ENCODE data around the gene ZNF764.

The ZNF764 gene

DNA sequence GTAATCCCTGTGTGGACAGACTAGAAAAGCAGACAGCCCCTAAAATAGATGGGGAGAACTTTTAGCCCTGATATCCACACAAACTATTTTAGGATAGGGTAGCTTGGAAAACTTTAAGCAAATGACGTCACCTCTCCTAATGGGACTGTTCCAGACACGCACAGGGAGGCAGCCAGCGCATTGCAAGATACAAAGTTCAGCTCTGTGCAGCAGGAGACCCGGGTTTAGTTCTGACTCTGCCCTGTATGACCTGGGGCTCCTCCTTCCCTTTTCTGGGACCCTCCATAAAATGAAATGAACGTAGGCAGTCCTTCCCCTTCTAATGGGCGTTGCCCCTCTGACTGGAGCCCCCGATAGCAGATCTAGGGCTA lies 45.8 kb upstream of the ZNF764 start:
- Histone ChIP-seq H3K4me1 (no peaks in the 10 kb centered on the region), H3K9me3 (ENCODE audit: control insufficient read depth, low read length) (no peaks in the 10 kb centered on the region), H3K4me2 (ENCODE audit: low read length) (no peak overlapping the region), H3K27me3 (ENCODE audit: control insufficient read depth, insufficient read depth, low read length) (no peaks in the 10 kb centered on the region), H3K79me2 (peaks cover 4% of the 10 kb centered on the region), H2AFZ (no peak overlapping the region), H3K36me3 (ENCODE audit: control insufficient read depth, insufficient read depth, low read length) (no peaks in the 10 kb centered on the region), H3K4me3 (ENCODE audit: low read depth, low read length) (no peak overlapping the region), H3K27ac (no peak overlapping the region), H3K9ac (no peak overlapping the region)
- no peak for TF ChIP-seq CTCF (IDR thresholded peaks at IDR 0.05)

DNA sequence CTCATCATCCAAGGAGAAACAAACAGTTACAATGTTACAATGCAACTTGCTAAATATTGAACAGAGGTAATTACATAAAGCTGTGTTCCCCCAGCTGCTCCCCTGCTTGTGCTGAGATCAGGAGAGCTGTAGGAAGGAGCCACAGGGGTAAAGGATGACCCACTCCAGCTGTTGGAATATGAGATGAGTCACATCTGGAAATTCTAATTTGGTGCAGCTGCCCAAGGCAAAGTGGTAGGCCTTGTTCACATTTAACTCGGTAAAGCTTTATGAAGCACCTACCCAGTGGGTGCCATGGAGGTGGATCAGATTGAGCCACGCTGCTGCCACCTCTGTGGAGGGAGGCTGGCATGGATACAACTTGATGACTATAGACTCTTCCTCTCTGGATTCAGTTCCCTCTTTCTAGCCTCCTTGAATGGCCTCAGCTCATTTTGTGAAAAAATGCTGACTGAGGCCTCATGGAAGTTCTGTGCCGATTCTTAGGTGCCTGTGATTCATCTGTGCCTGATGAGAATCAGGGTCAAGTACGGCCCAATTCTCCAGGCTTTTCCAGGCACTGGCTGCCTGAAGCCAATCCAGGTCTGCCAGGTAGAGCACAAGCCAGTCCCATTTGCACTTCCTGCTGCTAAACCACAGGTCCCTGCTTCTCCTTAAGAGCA lies 44.6 kb upstream of the ZNF764 start:
- no peaks in the 10 kb centered on the region for H3K4me1 ChIP-seq
- no peak overlapping the region for H3K4me3 ChIP-seq (ENCODE audit: low read depth, low read length)
- no peaks in the 10 kb centered on the region for H3K27me3 ChIP-seq (ENCODE audit: control insufficient read depth, insufficient read depth, low read length)
- no peaks in the 10 kb centered on the region for H3K79me2 ChIP-seq
- H3K9ac ChIP-seq = no peak overlapping the region
- no peaks in the 10 kb centered on the region for H3K36me3 ChIP-seq (ENCODE audit: control insufficient read depth, insufficient read depth, low read length)
- no peak for TF ChIP-seq CTCF (IDR thresholded peaks at IDR 0.05)
- no peak overlapping the region for H2AFZ ChIP-seq
- H3K27ac ChIP-seq = no peak overlapping the region
- no peaks in the 10 kb centered on the region for H3K9me3 ChIP-seq (ENCODE audit: control insufficient read depth, low read length)
- H3K4me2 ChIP-seq (ENCODE audit: low read length) = no peak overlapping the region

- Histone ChIP-seq H2AFZ (no peak overlapping the region), H3K4me3 (ENCODE audit: low read depth, low read length) (no peak overlapping the region), H3K9ac (no peak overlapping the region), H3K27me3 (ENCODE audit: control insufficient read depth, insufficient read depth, low read length) (no peaks in the 10 kb centered on the region), H3K27ac (no peak overlapping the region), H3K36me3 (ENCODE audit: control insufficient read depth, insufficient read depth, low read length) (no peaks in the 10 kb centered on the region), H3K9me3 (ENCODE audit: control insufficient read depth, low read length) (no peaks in the 10 kb centered on the region), H3K79me2 (no peaks in the 10 kb centered on the region), H3K4me2 (ENCODE audit: low read length) (no peak overlapping the region), H3K4me1 (no peaks in the 10 kb centered on the region)
- no peak for TF ChIP-seq CTCF (IDR thresholded peaks at IDR 0.05)
Observed at GRCh38 chr16:30601966-30602365, 43.8 kb upstream of the ZNF764 start.

DNA sequence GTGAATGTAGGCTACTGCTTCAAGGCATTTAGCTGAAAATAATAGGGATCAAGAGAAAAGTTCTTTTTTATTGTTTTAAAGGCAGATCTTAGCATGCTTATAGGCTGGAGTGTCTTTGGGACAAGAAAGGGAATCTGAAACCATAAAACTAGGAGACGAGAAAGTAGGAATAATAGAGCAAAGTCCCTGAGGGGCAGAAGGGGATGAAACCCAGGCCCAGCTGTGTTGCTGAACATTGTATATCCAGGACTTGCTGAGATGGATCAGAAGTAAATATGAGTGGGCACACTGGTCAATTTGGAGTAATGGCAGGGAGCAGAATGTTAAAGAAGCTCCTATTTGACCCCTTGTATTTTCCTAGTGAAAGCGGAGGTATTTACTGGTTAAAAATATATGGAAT lies 42.8 kb upstream of the ZNF764 start:
- H3K27me3 ChIP-seq (ENCODE audit: control insufficient read depth, insufficient read depth, low read length) = no peaks in the 10 kb centered on the region
- no peaks in the 10 kb centered on the region for H3K36me3 ChIP-seq (ENCODE audit: control insufficient read depth, insufficient read depth, low read length)
- H3K4me3 ChIP-seq (ENCODE audit: low read depth, low read length) = no peak overlapping the region
- H3K4me2 ChIP-seq (ENCODE audit: low read length) = no peak overlapping the region
- H3K27ac ChIP-seq = no peak overlapping the region
- H3K79me2 ChIP-seq = no peaks in the 10 kb centered on the region
- no peak for TF ChIP-seq CTCF (IDR thresholded peaks at IDR 0.05)
- H3K9ac ChIP-seq = no peak overlapping the region
- no peaks in the 10 kb centered on the region for H3K9me3 ChIP-seq (ENCODE audit: control insufficient read depth, low read length)
- no peak overlapping the region for H2AFZ ChIP-seq
- H3K4me1 ChIP-seq = no peaks in the 10 kb centered on the region

- no peaks in the 10 kb centered on the region for H3K4me1 ChIP-seq
- no peaks in the 10 kb centered on the region for H3K9me3 ChIP-seq (ENCODE audit: control insufficient read depth, low read length)
- H3K4me2 ChIP-seq (ENCODE audit: low read length) = no peak overlapping the region
- no peaks in the 10 kb centered on the region for H3K27me3 ChIP-seq (ENCODE audit: control insufficient read depth, insufficient read depth, low read length)
- H3K9ac ChIP-seq = no peak overlapping the region
- H3K79me2 ChIP-seq = no peaks in the 10 kb centered on the region
- no peak overlapping the region for H3K27ac ChIP-seq
- no peak overlapping the region for H3K4me3 ChIP-seq (ENCODE audit: low read depth, low read length)
- H2AFZ ChIP-seq = no peak overlapping the region
- H3K36me3 ChIP-seq (ENCODE audit: control insufficient read depth, insufficient read depth, low read length) = no peaks in the 10 kb centered on the region
- TF ChIP-seq CTCF (IDR thresholded peaks at IDR 0.05) = no peak
Observed at GRCh38 chr16:30600215-30600614, 42.0 kb upstream of the ZNF764 start.
